Activated CD4-positive, alpha-beta T cell treated with anti-CD3 and anti-CD28 coated beads, Interleukin-2, amount 50 U/mL, for 24 hours (primary cell): ENCODE data around the gene EIF4B.

ENCODE experiments used
- DNase-seq, 2 donors: peaks; one replicate each; pipeline ENCODE4 v3.0.0-alpha.2; 2020; ENCODE audit warnings: low read depth in 1 of 2, low spot score in 1 of 2

The EIF4B gene

DNA sequence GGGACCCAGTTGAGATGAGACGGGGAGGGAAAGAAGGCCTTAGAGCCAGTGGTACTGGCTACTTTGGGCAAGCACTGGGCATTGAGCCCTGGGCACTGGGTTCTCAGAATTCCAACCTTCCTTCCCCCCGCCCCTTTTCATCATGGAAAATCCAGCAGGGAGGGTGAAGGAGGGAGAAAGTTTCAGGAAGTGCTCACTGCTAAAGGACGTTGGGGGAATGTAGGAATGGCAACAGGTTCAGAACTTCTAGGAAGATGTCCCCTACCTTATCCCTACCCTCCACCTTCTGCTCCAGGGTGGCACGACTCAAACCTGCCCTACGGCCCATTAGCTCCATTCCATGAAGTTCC lies 39.4 kb downstream of the EIF4B start:
- DNase-seq, result no peak

DNA sequence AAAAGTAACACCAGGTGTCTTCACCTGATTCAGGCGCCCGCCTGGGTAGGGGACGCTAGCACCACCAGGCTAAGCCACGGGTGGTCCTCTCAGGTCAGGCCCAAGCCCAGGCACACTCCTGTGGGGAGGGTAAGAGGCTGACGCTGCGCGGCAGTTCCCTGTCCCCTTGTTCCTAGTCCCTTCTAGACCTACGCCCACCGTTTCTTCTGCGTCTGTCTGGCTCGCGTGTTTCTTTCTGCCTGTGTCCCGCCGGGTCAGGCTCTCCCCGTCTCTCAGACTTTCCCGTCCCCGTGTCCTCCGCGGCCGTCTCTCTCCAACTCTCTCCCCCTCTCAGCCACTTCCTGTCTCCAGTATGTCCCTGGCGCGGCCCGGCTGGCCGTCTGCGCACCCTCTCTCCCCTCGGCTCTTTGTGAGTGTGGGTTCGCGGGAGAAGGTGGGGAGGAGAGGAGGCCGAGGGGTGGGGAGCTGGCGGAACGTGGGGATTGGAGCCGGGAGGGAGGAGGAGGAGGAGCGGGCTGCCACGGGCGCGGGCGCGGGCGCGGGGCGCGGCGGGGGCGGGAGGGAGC lies 40.5 kb downstream of the EIF4B start:
- DNase-seq, result peak in 1 of 2 donors; percentile 39

DNA sequence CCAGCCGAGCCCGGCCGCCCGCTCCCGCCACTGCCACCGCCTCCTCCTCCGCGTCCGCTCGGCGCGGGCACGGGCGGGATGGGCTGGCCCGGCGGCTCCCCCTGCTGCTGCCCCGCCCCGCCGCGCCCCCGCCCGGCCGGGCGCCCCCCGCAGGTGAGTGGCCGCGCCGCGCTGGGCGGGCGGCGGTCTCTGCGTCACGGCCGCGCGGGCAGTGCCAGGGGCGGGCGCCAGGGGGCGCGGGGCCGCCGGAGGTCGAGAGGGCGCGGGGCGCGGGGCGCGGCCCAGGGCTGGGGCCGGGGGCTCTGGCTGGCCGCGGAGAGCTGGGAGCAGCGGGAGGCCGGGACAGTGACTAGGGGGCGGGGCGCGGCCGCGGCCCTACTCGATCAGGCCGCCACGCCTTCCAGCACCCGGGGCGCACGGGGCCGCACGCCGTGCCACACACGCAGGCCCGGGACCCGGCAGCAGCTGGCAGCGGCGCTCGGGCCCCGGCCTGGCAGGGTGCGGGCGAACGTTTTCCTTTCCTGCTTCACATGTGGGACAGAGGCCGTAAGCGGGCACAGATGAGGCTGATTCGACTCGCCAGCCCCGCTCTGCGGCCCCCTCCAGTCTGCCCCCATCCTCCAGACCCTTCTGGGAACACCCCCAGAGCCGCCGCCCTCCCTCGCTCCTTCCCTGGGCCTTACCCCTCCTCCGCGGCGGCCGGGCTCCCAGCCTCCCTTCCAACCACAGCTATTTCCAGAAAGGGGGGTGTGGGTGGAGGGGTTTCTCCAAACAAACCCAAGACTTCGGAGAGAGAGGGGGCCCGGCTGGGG lies 41.2 kb downstream of the EIF4B start:
- DNase-seq, result peak; percentile 33 to 44

DNA sequence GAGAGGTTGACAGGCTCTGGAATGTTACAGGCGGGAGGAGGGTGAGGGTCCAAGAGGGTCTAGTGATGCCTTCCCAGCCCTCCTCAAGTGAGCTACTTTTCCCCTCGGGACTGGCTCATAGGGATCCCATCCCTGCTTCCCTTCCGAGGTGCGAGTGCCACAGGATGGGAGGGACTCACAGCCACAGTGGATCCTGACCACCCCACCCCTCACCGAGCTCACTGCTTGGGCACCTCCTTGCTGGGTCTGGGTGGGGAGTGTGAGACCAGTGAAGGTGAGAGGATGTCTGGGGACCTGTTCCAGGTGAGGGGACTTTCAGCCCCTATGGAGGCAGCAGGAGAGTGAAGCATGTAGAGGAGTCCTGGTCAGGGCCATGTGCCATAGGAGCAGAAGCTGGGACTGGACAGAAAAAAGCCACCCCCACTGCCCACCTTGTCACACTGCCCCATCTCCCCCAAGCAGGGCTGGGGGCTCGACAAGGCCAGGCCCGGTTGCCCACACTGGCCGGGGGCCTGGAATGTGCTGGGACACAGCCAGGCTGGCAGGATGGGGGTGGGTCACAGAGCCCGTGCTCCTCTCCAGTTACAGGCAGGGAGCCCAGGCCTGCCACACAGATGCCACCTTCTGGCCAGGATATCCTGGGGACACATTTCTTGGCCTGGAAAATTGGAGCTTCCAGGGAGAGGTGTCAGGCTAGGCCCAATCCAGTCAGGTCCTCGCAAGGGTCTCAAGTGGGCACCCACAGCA lies 42.0 kb downstream of the EIF4B start:
- DNase-seq, result no peak

DNA sequence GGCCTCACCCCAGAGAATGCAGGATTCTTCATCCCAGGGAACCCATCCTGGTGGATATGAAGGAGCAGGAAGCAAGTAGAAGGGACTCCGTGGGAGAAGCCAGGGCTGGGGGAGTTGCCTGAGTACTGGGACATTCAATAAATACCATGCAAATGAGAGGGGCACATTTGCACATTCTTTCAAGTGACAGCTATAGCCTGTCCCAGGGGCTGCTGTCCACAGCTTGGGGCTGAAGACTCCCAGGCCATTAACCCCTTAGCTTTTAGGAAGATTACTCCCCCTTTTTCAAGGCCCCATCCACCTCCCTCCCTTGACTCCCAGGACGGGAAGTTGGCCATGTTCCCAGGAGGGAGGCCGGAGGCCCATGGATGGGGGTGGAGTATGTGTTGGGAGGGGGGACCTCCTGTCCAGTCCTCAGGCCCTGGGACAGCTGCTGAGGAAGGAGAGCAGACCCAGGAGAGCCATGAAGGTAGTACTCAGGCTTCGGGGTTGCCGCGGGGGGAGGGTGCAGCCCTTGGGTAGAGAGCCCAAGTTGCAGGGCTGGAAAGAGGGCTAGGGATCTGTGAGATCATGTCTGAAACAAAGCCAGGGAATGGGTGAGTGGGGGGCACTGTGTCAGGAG lies 42.6 kb downstream of the EIF4B start:
- DNase-seq, result no peak

DNA sequence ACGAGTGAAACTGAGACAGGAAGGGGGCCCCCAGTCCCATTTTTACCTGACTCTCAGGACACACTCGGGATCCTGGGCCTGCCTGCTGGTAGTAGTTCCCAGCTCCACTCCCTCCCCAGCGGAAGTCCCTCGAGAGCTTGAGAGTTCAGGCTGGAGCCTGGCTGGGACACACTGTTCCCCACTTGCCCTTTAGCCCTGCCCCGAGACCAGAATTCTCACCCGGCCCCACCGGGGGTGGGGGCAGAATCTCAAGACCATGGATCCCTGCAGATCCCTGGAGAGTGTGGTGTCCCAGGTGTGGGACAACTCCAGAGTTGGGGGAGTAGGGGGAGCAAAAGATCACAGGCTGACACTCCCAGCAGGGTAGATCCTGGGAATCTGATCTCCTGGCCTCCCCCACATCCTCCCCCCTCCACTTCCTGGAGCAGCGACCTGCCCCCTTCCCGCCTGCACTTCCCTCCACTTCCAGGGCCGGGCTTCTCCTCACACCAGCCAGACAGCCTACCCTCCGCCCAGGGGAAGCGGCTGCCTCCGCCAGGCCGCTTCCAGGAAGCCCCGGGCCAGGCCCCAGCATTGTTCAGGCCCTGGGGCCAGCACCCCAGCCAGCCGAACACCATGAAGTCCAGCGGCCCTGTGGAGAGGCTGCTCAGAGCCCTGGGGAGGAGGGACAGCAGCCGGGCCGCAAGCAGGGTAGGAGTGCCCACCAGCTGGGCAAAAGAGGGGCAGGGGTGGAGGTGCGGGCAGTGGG lies 43.5 kb downstream of the EIF4B start, which contains the start of gene TNS2:
Gene TNS2 (plus strand): TSS at position 495 of the 748 bp plus-strand sequence. CDS start 121 bp downstream, at position 616.
- no peak for DNase-seq

DNA sequence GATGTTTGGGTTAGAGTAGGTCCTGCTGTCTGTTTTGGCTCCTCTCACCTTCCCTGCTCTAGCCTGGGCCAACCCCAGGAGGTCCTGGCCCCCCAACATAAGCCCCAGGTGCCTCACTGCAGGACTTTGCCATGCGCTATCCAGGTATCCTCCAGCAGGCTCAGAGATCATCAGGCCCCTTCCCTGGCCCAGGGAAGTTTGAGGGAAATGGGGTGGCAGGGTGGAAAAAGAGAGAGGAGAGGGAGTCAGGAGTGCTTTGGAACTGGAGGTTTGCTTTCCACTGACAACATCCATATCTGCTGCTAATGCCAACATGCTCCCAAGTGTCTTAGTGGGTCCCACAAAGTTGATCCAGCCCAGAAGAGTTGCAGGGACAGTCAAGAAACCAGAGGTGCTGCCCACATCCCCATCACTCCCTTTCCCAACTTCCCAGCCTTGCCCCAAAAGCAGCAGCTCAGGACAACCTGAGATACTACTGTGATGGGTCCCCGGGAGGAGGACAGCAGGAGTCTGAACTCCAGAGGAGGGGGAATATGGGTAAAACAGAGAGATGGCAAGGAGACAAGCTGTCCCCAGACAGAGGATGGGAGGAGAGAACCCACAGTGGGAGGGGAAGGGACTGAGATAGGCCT lies 44.3 kb downstream of the EIF4B start:
- no peak for DNase-seq

DNA sequence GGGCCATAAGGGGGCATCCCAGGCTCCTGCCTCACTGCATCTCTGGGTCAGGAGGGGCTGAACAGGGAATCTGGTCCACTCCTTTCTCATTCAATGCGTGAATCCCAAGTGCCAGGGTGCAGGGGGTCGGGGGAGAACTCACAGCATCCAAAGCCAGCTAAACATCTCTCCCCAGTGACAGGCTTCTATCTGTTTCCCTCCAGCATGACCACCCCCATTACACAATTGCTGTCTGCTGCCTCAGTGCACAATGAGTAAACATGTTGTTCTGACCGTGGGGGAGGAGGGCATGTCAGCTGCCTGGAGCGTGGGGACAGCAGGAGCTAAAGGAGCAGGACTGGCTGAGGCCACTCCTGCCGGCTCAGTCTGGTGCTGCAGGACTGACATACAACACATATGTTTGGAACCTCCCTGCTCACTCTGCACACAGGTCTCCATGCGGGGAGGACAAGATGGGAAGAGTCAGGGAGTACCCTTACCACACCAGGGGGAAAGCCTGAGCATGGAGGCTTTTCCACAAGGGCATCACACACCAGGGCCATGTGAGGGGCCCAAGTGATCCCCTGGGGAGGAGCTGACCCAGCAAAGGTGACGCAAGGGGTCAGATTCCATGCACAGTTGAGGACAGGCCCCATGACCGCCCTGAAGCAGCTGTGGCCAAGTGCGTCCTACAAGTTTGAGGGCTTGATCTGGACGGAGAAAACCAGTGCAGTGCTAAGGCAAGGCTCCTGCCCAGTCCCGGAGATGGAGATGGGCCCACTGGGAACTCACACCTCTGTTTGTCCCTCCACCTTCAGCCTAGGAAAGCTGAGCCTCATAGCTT lies 45.0 kb downstream of the EIF4B start:
- DNase-seq, result no peak

DNA sequence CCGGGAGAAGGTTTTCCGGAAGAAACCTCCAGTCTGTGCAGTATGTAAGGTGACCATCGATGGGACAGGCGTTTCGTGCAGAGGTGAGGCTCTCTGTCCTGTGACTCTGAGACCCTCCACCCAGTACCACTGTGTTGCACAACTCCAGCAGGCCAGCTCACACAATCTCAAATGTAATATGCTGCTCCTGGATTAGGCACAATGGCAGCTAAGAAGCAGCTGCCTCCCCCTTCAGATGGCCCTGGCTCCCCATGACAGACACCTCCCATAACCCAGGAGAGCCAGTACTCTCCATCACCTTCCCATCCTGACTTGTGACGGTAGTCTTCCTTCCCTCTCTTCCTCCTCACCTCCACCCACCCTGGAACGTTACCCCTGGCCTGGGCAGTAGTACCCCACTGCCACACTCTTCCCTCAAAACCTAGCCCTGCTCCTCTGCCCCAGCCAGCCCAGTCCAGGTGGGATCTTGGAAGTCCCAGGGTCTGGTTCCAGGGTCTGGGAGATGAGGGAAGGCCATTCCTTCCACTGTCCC lies 45.7 kb downstream of the EIF4B start:
- DNase-seq, result no peak

DNA sequence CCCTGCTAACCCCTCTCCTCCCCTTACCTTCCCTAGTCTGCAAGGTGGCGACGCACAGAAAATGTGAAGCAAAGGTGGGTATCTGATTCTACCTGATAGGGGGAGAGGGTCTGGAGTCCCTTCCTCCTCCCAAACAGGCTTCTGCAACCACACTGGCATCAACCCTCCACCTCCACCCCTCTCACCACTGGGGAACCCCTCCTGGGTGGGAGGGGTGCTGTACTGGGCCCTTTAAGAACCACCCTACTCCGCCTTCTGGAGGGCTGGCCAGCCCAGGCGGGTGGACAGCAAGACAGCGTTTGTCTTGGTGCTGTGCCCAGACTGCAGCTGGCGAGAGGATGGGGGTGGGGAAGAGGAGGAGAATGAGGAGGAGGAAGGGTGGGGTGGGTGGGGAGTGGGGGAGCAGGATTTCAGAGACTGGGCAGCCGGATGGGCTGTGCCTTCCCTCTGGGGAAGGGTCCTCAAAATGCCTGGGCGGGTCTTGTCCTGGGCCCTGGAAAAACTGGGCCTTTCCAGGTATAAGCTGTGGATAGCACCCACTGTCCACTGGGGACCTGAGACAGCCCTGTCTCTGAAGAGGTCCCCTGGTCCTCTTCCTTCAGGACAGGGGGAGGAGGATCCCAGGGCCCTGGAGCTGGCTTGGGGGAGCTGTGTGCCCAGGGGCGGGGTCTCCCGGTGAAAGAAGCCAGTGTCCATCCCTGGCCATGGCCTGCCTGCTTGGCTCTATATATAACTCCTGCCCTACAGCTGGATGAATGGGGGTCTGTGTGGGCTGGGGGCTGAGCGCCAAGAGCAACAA lies 46.4 kb downstream of the EIF4B start:
- DNase-seq, result no peak

DNA sequence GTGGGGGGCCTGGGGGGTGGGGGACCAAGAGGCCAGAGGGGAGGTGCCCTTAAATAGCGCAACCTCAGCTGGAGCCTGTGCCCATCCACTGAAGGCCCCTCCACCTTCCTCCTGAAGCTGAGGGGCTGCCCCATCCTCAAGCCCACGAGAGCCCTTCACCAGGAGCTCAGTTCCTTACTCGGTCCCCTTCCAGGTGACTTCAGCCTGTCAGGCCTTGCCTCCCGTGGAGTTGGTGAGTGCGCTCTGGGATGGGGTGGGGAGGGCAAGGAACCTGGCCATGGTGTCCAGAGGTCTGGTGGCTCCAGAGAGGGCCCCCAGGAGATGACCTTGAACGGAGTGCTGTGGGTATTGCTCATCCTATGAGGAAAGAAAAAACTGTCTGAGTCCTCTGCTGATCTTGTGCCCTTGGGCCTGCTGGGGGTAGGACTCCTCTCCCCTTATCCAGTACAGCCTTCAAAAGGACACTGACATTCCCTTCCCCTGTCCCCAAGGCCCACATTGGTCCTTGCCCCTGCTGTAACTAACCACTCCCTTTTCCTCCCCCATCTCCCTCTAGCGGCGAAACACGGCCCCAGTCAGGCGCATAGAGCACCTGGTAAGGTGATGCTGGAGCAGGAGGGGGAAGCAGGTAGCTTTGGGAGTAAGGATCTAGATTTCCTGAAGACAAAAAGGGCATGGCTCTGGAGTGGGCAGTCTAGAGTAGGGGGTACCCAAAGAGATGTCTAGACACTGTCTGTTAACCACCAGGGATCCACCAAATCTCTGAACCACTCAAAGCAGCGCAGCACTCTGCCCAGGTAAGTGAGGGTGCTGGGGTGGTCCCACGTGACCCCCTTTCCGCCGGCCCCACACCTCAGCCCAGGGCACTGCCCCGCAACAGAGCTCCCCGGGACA lies 47.2 kb downstream of the EIF4B start:
- DNase-seq, result peak in 1 of 2 donors; percentile 30

DNA sequence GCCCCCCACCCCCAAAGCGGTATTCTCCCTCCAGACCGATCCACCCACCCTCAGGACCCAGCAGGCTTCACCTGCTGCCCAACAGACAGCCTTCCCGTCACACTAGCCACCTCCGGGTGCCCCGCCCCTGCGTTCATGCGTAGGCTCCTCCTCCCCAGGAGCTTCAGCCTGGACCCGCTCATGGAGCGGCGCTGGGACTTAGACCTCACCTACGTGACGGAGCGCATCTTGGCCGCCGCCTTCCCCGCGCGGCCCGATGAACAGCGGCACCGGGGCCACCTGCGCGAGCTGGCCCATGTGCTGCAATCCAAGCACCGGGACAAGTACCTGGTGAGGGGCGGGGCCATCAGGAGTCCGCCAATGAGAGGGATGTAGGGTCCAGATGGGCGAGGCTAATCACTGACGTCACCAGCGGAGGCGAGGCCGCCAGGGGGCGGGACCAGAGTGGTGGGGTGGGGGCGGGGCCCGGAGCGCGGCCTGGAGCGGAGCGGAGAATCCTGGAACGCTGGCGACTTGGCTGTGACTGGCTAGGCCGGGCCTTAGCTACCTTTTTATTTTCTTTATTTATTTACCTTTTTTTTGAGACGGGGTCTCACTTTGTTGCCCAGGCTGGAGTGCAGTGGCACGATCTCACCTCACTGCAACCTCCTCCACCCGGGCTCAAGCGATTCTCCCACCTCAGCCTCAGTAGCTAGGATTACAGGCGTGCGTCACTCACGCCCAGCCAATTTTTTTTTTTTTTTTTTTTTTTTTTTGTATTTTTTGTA lies 48.0 kb downstream of the EIF4B start:
- peak; percentile 87 to 91 for DNase-seq

DNA sequence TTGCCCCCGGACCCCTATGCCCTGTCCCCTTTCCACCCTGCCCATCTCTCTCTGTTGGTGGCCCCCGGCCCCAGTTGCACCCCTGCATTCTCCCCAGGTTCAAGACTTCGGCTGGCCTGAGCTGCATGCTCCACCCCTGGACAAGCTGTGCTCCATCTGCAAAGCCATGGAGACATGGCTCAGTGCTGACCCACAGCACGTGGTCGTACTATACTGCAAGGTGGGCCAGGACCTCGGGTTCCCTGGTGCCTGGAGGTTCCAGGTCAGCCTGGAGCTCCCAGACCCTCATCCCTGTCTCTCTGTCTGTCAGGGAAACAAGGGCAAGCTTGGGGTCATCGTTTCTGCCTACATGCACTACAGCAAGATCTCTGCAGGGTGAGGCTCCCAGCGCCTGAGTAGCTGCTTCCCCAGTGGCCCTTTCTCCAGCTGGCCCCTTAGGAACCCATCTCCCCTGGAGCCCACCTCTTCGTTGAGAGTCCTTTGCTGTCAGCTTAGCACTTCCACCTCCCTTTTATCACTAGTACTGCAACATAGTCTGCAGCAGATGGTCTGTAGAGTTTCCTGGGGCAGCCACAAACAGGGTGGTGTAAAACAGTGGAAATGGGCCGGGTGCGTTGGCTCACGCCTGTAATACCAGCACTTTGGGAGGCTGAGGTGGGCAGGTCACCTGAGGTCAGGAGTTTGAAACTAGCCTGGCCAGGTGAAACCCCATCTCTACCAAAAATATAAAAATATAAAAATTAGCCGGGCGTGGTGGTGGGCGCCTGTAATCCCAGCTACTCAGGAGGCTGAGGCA lies 49.4 kb downstream of the EIF4B start:
- DNase-seq, result no peak

DNA sequence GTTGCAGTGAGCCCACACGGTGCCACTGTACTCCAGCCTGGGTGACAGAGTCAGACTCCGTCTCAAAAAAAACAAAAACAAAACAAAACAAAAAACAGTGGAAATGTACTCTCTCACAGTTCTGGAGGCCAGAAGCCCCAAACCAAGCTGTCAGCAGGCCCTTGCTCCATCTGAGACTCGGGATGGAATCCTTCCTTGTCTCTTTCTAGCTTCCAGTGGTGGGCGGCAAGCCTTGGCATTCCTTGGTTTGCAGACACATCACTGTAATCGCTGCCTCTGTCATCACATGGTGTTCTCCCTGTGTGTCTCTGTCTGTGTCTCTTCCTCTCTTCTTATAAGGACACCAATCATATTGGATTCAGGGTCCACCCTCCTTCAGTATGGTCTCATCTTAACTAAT lies 50.0 kb downstream of the EIF4B start:
- DNase-seq, result no peak

DNA sequence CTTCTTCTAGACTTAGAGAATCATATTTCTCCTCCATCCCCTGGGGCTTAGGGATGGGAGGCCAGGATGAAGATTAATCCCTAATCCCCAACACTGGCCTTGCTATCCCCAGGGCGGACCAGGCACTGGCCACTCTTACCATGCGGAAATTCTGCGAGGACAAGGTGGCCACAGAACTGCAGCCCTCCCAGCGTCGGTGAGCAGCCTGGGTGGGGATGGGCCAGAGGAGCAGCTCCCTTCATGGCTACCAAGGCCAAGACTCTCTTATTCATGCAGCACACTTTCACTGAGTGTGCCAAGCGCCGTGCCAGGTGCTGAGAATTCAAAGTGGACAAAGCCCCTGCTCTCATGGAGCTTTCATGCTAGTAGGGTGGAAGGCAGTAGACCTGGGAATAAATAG lies 50.6 kb downstream of the EIF4B start:
- no peak for DNase-seq
